GM12892 (cell line): Measurements from ENCODE around the gene TCOF1.

Experiments
- DNase-seq: peaks from one replicate; pipeline ENCODE4 v3.0.0; 2011; ENCODE audit not compliant: insufficient read length
- FAIRE-seq: peaks from 2 replicates; lab custom pipeline; 2011; peaks lifted over from hg19 to GRCh38; lab: Jason Lieb, UNC
- POLR2A ChIP-seq: IDR thresholded peaks from 2 replicates; pipeline ENCODE4 v1.6.1; 2011; ENCODE audit warnings: low read depth, low read length, control low read depth
- POLR2AphosphoS5 ChIP-seq: IDR thresholded peaks from 2 replicates; pipeline ENCODE4 v1.6.1; 2011; ENCODE audit warnings: low read depth, low read length, control low read depth
- TAF1 ChIP-seq: IDR thresholded peaks from 2 replicates; pipeline ENCODE4 v1.6.1; 2011; ENCODE audit warnings: low read depth, mild to moderate bottlenecking, control low read depth, low read length, borderline replicate concordance

Gene TCOF1

GRCh38 chr5:150402901-150403342 is 45.4 kb downstream of the TCOF1 start:
- DNase-seq (no peak), FAIRE-seq (peak; percentile 54)
- TF ChIP-seq POLR2AphosphoS5 = peak; percentile 87
- TF ChIP-seq POLR2A = peak; percentile 71
- TF ChIP-seq TAF1 = no peak

DNA sequence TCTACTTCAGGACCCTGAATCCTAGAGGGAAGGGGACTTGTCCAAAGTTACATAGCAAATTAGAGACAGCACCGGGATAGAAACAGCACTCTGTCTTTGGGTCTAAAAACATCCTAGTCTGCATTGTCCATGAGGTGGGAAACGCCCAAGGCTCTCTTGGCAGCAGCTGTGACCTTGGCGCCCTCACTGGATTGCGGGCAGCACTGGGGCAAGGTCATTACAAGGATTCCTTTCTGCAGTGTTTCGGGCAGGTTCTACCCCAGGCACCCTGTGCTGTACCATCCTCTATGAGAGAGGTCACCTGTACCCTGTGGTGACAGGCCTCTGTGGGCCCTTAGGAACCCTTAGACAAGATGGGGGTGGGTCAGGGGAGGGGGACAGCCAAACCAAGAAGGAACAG is 46.6 kb downstream of the TCOF1 start:
- TF ChIP-seq POLR2AphosphoS5 = peak; percentile 8
- TF ChIP-seq POLR2A = peak; percentile 55; the same call in 1 of the 2 replicates
- no peak for TF ChIP-seq TAF1
- no peak for DNase-seq
- FAIRE-seq = no peak

- peak; percentile 57 for TF ChIP-seq POLR2A
- no peak for TF ChIP-seq TAF1
- peak; percentile 4 for TF ChIP-seq POLR2AphosphoS5
- DNase-seq (no peak), FAIRE-seq (no peak)
Observed at GRCh38 chr5:150404535-150404934, 47.0 kb downstream of the TCOF1 start.

DNA sequence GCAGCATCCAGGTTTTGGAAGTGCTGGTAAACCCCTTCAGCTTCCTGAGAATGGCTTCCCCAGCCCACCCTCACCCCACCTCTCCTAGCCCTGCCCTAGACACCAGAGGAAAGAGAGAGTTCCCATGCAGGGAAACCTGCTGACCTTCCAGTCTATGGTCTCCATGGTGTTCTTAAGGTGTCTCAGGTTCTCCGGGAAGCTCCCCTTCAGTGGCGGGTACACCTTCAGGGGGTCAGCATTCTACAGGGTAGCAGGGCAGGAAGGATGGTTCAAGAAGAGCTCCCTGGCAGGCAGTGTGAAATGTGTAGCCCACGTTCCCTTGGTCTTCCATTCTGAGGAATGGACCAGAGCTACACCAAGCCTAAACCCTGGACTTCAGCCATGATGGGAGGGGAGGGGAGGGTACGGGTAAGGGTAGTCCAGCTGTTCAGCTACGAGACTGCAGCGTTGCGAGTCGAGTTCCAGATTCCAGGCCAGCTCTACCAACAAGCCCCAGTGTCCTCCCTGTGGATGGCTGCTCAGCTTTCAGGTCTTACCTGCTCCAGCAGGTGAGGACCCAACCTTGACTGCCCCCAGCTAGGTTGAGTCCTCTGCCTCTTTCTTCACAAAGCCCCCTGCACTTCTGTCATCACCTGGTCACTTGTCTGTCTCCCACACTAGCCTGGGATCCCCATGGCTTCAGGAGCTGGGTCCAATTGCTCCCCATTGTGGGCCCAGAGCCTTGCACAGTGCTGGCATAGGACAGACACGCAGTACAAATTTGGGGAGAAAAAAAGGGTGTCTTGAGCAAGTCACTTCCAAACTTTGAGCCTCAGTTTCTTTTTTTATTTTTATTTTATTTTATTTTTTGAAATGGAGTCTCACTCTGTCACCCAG is 47.7 kb downstream of the TCOF1 start:
- DNase-seq (no peak), FAIRE-seq (peak; percentile 60)
- TF ChIP-seq POLR2AphosphoS5 (peak; percentile 99), POLR2A (peak; percentile 90), TAF1 (0 out of 2 replicates have a peak, but pooled peaks have one; percentile 18)

DNA sequence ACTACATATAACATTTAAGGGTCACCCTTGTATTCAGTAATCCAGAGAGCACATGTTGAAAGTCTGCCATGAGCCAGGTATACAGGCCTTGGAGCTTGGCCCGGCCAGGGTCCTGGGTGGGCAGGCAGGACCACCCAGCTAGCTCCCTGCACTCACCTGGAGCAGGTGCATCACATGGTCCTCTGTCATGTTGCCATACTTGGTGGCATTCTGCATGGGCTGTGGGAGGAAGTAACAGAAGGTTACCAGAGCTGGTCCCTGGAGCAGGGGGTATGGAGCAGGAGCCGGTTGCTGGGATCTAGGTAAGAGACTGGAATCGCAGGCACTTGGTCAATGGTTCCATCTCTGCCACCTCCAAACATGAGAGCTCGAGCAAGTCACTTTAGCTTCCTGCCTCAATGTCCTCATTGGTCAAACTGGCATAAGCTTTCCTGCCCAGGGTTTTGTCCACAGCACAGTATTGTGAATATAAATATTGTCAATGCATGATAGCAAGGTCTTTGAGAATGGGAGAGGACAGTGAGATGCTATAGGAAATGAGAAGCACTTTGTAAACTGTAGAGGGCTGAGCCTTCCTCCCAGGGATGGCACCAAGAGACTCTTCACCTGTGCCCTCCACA is 48.7 kb downstream of the TCOF1 start:
- DNase-seq (no peak), FAIRE-seq (peak; percentile 74)
- TF ChIP-seq POLR2AphosphoS5 (peak; percentile 90), TAF1 (no peak), POLR2A (peak; percentile 77)

DNA sequence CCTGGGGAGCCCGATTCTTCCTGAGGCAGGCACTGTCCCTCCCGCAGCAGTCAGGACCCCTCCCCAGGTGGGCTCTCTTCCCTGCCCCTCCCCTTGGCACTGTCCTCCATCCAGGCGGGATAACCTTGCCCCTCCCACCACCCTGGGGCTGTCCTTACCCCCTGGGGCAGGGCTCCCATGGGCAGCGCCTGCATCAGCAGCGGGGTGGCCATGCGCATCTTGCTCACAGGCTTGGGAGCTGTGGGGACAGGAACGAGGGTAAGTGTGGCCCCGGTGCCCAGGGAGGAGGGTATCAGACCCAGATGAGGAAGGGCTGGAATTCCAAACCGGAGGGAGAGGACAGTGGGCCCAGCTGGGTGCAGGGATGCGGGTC is 49.2 kb downstream of the TCOF1 start:
- DNase-seq (no peak), FAIRE-seq (no peak)
- no peak; the same call in 1 of the 2 replicates for TF ChIP-seq POLR2AphosphoS5

GRCh38 chr5:150407096-150407720 is 49.7 kb downstream of the TCOF1 start:
- FAIRE-seq (peak; percentile 42), DNase-seq (no peak)
- TF ChIP-seq POLR2A = peak; percentile 70
- TF ChIP-seq TAF1 = no peak
- peak; percentile 96 for TF ChIP-seq POLR2AphosphoS5

- TF ChIP-seq POLR2AphosphoS5 = peak; percentile 96
- no peak for TF ChIP-seq TAF1
- TF ChIP-seq POLR2A = peak; percentile 83
- DNase-seq (no peak), FAIRE-seq (peak; percentile 67)
Observed at GRCh38 chr5:150408231-150408943, 50.9 kb downstream of the TCOF1 start.

- no peak for TF ChIP-seq TAF1
- TF ChIP-seq POLR2A = peak; percentile 87
- TF ChIP-seq POLR2AphosphoS5 = peak; percentile 98
- FAIRE-seq (peak; percentile 93), DNase-seq (no peak)
Observed at GRCh38 chr5:150409638-150410523, 52.4 kb downstream of the TCOF1 start.

DNA sequence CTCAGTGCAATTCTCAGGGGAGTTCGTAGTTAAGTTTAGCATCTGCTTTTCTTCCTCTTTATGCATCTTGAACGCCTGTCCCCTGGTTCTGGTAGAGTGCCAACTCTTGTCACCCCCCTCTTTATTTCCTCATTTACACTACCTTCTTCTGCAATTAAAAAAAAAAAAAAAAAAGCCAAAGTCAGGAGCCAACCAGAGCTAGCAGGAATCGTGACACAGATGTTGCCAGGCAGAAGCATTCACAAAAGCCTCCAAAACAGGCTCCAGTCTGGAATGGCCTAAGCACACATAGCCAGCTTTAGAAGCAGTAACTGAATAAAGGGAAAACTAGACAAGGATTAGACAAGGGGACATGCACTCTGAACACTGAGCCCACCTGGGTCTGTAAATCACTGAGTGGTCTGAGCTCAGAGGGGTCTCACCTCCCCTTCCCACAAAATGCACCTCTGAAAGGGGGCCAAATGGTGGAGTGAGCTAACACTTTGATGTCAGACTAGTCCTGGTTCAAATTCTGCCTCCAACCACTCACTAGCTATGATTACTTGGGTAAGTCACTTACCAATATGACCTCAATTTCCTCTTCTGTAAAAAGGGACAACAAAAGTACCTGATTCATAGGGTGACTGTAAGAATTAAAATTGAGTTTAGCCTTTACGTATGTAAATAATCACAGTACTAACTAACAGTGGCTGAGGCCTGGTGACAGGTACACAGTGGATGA is 53.2 kb downstream of the TCOF1 start:
- DNase-seq (no peak), FAIRE-seq (peak; percentile 74)
- TF ChIP-seq TAF1 = no peak
- TF ChIP-seq POLR2AphosphoS5 = peak; percentile 96
- peak; percentile 90 for TF ChIP-seq POLR2A
